A549 (cell line): ENCODE results near the gene IQSEC2. TPM values are rescaled to one million over a fixed set of nuclear protein-coding genes. Genes with fewer than 3 reads are reported as not detected.

Source experiments
- ATAC-seq, 2 experiments: fragments of 200-7000 bp in 1 of 2; fragments of >200 bp in 1 of 2; cut with Nextera tagmentation in 1 of 2; cut with Tn5 transposase in 1 of 2; 3 replicates each; pipeline versions ENCODE4 v1.8.0 to v1.9.1; 2018 to 2020; ENCODE audit warnings: mild to moderate bottlenecking in 1 of 2, moderate library complexity in 1 of 2
- CTCF ChIA-PET: fragments of 300-600 bp; sonication (Branson Sonifier 250); formaldehyde crosslinking; extraction: SDS; loops from one replicate; lab custom pipeline; 2021; ENCODE audit warnings: antibody characterized with exemption, inconsistent platforms; lab: Yijun Ruan, JAX
- POLR2A ChIA-PET: fragments of 350-600 bp; formaldehyde crosslinking; extraction: SDS; loops from one replicate; lab custom pipeline; 2021; ENCODE audit warnings: antibody characterized with exemption, inconsistent platforms; lab: Yijun Ruan, JAX
- DNase-seq, 2 experiments: peaks; one replicate each; pipeline versions ENCODE4 v3.0.0 to v3.0.0-alpha.2; 2011 to 2016; ENCODE audit warnings: low read depth in 1 of 2, low spot score in 1 of 2
- FAIRE-seq: peaks from 2 replicates; lab custom pipeline; 2011; peaks lifted over from hg19 to GRCh38; lab: Jason Lieb, UNC
- H3K27ac ChIP-seq, 2 experiments: fragments of >200 bp; sonication (Bioruptor Twin); formaldehyde crosslinking; 3 replicates each; pipeline ENCODE4 v1.5.1; 2016 to 2017
- H3K4me1 ChIP-seq: fragments of >200 bp; sonication (Bioruptor Twin); formaldehyde crosslinking; 3 replicates; pipeline ENCODE4 v1.6.1; 2016
- H3K4me2 ChIP-seq: fragments of >200 bp; sonication (Bioruptor Twin); formaldehyde crosslinking; 3 replicates; pipeline ENCODE4 v1.6.1; 2016
- H3K4me3 ChIP-seq: fragments of >200 bp; sonication (Bioruptor Twin); formaldehyde crosslinking; 3 replicates; pipeline ENCODE4 v1.5.1; 2016
- H3K9me3 ChIP-seq: fragments of >200 bp; sonication (Bioruptor Twin); formaldehyde crosslinking; 3 replicates; pipeline ENCODE4 v1.6.1; 2016
- BHLHE40 ChIP-seq: IDR thresholded peaks from 2 replicates; pipeline ENCODE4 v1.6.1; 2012; ENCODE audit warnings: low read depth, low read length, inconsistent platforms
- CBX8 ChIP-seq: fragments of 200-600 bp; sonication (generic); IDR thresholded peaks from 2 replicates; pipeline ENCODE4 v1.6.1; 2016
- CHD2 ChIP-seq: fragments of 150-350 bp; IDR thresholded peaks from 2 replicates; pipeline ENCODE4 v1.6.1; 2014; ENCODE audit warnings: low read length; ENCODE audit not compliant: partially characterized antibody
- CHD4 ChIP-seq: fragments of 200-600 bp; sonication (generic); IDR thresholded peaks from 2 replicates; pipeline ENCODE4 v1.6.1; 2016; ENCODE audit warnings: antibody characterized with exemption, mild to moderate bottlenecking, borderline replicate concordance
- E2F6 ChIP-seq: IDR thresholded peaks from 2 replicates; pipeline ENCODE4 v1.6.1; 2012; ENCODE audit warnings: low read depth, borderline replicate concordance
- EHF ChIP-seq: fragments of 250-450 bp; sonication (Bioruptor Pico); IDR thresholded peaks from 2 replicates; pipeline ENCODE4 v1.5.0; 2020; ENCODE audit warnings: mild to moderate bottlenecking
- FOXS1 ChIP-seq: fragments of 250-450 bp; sonication (Bioruptor Pico); IDR thresholded peaks from 2 replicates; pipeline ENCODE4 v1.5.0; 2020; ENCODE audit warnings: mild to moderate bottlenecking, moderate library complexity
- GATA3 ChIP-seq: IDR thresholded peaks from 2 replicates; pipeline ENCODE4 v1.6.1; 2012; ENCODE audit warnings: borderline replicate concordance
- HDAC2 ChIP-seq: fragments of 200-600 bp; sonication (generic); IDR thresholded peaks from 2 replicates; pipeline ENCODE4 v1.6.1; 2016
- HEYL ChIP-seq: fragments of 250-450 bp; sonication (Bioruptor Pico); IDR thresholded peaks from 2 replicates; pipeline ENCODE4 v1.8.0; 2021; ENCODE audit warnings: mild to moderate bottlenecking, moderate library complexity
- HOXA7 ChIP-seq: fragments of 250-450 bp; sonication (Bioruptor Pico); IDR thresholded peaks from 2 replicates; pipeline ENCODE4 v1.5.0; 2020; ENCODE audit warnings: mild to moderate bottlenecking, moderate library complexity
- HOXB13 ChIP-seq: fragments of 250-450 bp; sonication (Bioruptor Pico); IDR thresholded peaks from 2 replicates; pipeline ENCODE4 v1.5.0; 2020; ENCODE audit warnings: low read depth, mild to moderate bottlenecking, moderate library complexity
- MAFK ChIP-seq: fragments of 450-650 bp; IDR thresholded peaks from 2 replicates; pipeline ENCODE4 v1.6.1; 2014; ENCODE audit not compliant: partially characterized antibody
- MAX ChIP-seq: IDR thresholded peaks from 2 replicates; pipeline ENCODE4 v1.6.1; 2012
- MAZ ChIP-seq: fragments of 150-350 bp; IDR thresholded peaks from 2 replicates; pipeline ENCODE4 v1.6.1; 2014; ENCODE audit warnings: antibody characterized with exemption, low read depth, low read length, borderline replicate concordance
- MYC ChIP-seq: IDR thresholded peaks from 2 replicates; pipeline ENCODE4 v1.6.1; 2012; ENCODE audit warnings: mild to moderate bottlenecking, inconsistent platforms, low read length, improper control_type of control experiment, borderline replicate concordance
- NFE2L2 ChIP-seq: fragments of 150-350 bp; conservative IDR thresholded peaks from 2 replicates; pipeline ENCODE4 v1.6.1; 2014; ENCODE audit warnings: low read length
- NPAS2 ChIP-seq: fragments of 250-450 bp; sonication (Bioruptor Pico); IDR thresholded peaks from 2 replicates; pipeline ENCODE4 v1.8.0; 2022; ENCODE audit warnings: mild to moderate bottlenecking, moderate library complexity, borderline replicate concordance
- PHF8 ChIP-seq: fragments of 200-600 bp; sonication (generic); IDR thresholded peaks from 2 replicates; pipeline ENCODE4 v1.6.1; 2016; ENCODE audit warnings: low read depth, mild to moderate bottlenecking, antibody characterized with exemption, moderate library complexity, borderline replicate concordance
- POLR2A ChIP-seq: IDR thresholded peaks from 2 replicates; pipeline ENCODE4 v1.6.1; 2012; ENCODE audit warnings: mild to moderate bottlenecking, low read length
- RAD21 ChIP-seq, 2 experiments: fragments of >200 bp in 1 of 2; sonication (Bioruptor Twin) in 1 of 2; formaldehyde crosslinking in 1 of 2; IDR thresholded peaks in 1 of 2; conservative IDR thresholded peaks in 1 of 2; 2 replicates in 1 of 2; 3 replicates in 1 of 2; pipeline ENCODE4 v1.6.1; 2012 to 2018; ENCODE audit warnings: inconsistent platforms in 1 of 2
- RCOR1 ChIP-seq: fragments of 150-350 bp; IDR thresholded peaks from 2 replicates; pipeline ENCODE4 v1.6.1; 2014; ENCODE audit warnings: antibody characterized with exemption, low read length, low read depth
- RNF2 ChIP-seq: fragments of 200-600 bp; sonication (generic); IDR thresholded peaks from 2 replicates; pipeline ENCODE4 v1.6.1; 2016; ENCODE audit warnings: low read depth, mild to moderate bottlenecking, antibody characterized with exemption, moderate library complexity, borderline replicate concordance
- SMC3 ChIP-seq: fragments of >200 bp; sonication (Bioruptor Twin); formaldehyde crosslinking; IDR thresholded peaks from 3 replicates; pipeline ENCODE4 v1.6.1; 2018; ENCODE audit warnings: inconsistent platforms
- ZFP36 ChIP-seq: fragments of 450-650 bp; IDR thresholded peaks from 2 replicates; pipeline ENCODE4 v1.6.1; 2014; ENCODE audit warnings: borderline replicate concordance; ENCODE audit not compliant: partially characterized antibody
- ZNF302 ChIP-seq: fragments of 250-450 bp; sonication (Bioruptor Pico); IDR thresholded peaks from 2 replicates; pipeline ENCODE4 v1.9.0; 2021; ENCODE audit warnings: inconsistent platforms, mild to moderate bottlenecking, moderate library complexity
- WGBS: methylation state at CpG from one replicate; pipeline ENCODE4 v1.1.6; 2017; ENCODE audit errors: missing lambda C conversion rate; 5-methylcytosine and 5-hydroxymethylcytosine counted together
- polyA plus RNA-seq, 4 experiments: library from polyadenylated mRNA; depleted of rRNA in 3 of 4; stranded (reverse); fragments of >200 nt; fragmentation: RNase III in 1 of 4; extraction: RNeasy Plus Mini Kit Qiagen cat#74134 plus additional on column Dnase treatment in 1 of 4; gene quantifications; 2 replicates in 3 of 4; 3 replicates in 1 of 4; pipeline ENCODE4 v1.2.3, GENCODE V29; 2011 to 2017
- TF ChIP-seq, protein P1 (sequence below): IDR thresholded peaks from 2 replicates; pipeline ENCODE4 v1.6.1; 2012
- TF ChIP-seq, protein P2 (sequence below): fragments of 450-650 bp; IDR thresholded peaks from 2 replicates; pipeline ENCODE4 v1.6.1; 2014; ENCODE audit warnings: antibody characterized with exemption
- TF ChIP-seq, protein P3 (sequence below): fragments of 150-350 bp; IDR thresholded peaks from 2 replicates; pipeline ENCODE4 v1.6.1; 2014; ENCODE audit warnings: low read depth, mild to moderate bottlenecking, low read length

IQSEC2 gene
- polyA plus RNA-seq, 2 of the 4 experiments (the other 2 are of a cell fraction), result 28.3 to 37.6 TPM

- WGBS, result 94% methylated on average over 20 of the region's 20 CpGs
- POLR2A ChIA-PET, result interaction anchor here (1.6 kb wide), 1 partner anchor 11 kb away, joined by 6 read pairs; the partner anchor contains the start of gene KDM5C
- H3K4me1 ChIP-seq, result no peaks in the 10 kb centered on the region
- no peak overlapping the region for H3K4me3 ChIP-seq
- ATAC-seq, result no peak
- DNase-seq, result no peak
- TF ChIP-seq RAD21 (conservative IDR thresholded peaks at IDR 0.05 in 1 of 2, IDR thresholded peaks at IDR 0.05 in 1 of 2), result no peak
- TF ChIP-seq HDAC2, result no peak
- no peak for TF ChIP-seq GATA3
- TF ChIP-seq, protein P1, sequence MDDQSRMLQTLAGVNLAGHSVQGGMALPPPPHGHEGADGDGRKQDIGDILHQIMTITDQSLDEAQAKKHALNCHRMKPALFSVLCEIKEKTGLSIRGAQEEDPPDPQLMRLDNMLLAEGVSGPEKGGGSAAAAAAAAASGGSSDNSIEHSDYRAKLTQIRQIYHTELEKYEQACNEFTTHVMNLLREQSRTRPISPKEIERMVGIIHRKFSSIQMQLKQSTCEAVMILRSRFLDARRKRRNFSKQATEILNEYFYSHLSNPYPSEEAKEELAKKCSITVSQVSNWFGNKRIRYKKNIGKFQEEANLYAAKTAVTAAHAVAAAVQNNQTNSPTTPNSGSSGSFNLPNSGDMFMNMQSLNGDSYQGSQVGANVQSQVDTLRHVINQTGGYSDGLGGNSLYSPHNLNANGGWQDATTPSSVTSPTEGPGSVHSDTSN, result no peak
- no peak for TF ChIP-seq RNF2
- CTCF ChIA-PET, result interaction anchor here (1.4 to 1.5 kb wide), 2 partner anchors 8 to 76 kb away, joined by 4 read pairs; no protein-coding TSS in a partner anchor
- H3K4me2 ChIP-seq, result no peak overlapping the region
- no peak for FAIRE-seq
- H3K9me3 ChIP-seq, result no peaks in the 10 kb centered on the region
- H3K27ac ChIP-seq, result no peak overlapping the region
Measured at GRCh38 chrX:53236025-53236679, 45.2 kb downstream of the IQSEC2 start.

- WGBS, result 90% methylated on average over 6 of the region's 12 CpGs
- ATAC-seq (no peak), FAIRE-seq (no peak), DNase-seq (no peak)
- CTCF ChIA-PET, result interaction anchor here (1.4 kb wide), 1 partner anchor 9 kb away, joined by 4 read pairs; no protein-coding TSS in a partner anchor
- POLR2A ChIA-PET, result no interaction called here
- no peak for TF ChIP-seq CHD4
- no peak for TF ChIP-seq GATA3
- no peak for TF ChIP-seq FOXS1 (CRISPR knock-in tag)
- TF ChIP-seq EHF (CRISPR knock-in tag), result no peak
- TF ChIP-seq E2F6, result no peak
- TF ChIP-seq ZFP36, result no peak
- no peak for TF ChIP-seq MYC
- no peak for TF ChIP-seq RCOR1
- TF ChIP-seq POLR2A, result no peak
- TF ChIP-seq BHLHE40, result no peak
- TF ChIP-seq PHF8, result no peak
- TF ChIP-seq, protein P2, sequence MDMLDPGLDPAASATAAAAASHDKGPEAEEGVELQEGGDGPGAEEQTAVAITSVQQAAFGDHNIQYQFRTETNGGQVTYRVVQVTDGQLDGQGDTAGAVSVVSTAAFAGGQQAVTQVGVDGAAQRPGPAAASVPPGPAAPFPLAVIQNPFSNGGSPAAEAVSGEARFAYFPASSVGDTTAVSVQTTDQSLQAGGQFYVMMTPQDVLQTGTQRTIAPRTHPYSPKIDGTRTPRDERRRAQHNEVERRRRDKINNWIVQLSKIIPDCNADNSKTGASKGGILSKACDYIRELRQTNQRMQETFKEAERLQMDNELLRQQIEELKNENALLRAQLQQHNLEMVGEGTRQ, result no peak
- TF ChIP-seq NPAS2, result no peak
- TF ChIP-seq MAX, result no peak
- no peak for TF ChIP-seq CHD2
- Histone ChIP-seq H3K4me2 (no peak overlapping the region), H3K27ac (no peak overlapping the region), H3K4me1 (no peaks in the 10 kb centered on the region), H3K4me3 (no peak overlapping the region), H3K9me3 (no peaks in the 10 kb centered on the region)
Measured at GRCh38 chrX:53235566-53235965, 45.8 kb downstream of the IQSEC2 start.

DNA sequence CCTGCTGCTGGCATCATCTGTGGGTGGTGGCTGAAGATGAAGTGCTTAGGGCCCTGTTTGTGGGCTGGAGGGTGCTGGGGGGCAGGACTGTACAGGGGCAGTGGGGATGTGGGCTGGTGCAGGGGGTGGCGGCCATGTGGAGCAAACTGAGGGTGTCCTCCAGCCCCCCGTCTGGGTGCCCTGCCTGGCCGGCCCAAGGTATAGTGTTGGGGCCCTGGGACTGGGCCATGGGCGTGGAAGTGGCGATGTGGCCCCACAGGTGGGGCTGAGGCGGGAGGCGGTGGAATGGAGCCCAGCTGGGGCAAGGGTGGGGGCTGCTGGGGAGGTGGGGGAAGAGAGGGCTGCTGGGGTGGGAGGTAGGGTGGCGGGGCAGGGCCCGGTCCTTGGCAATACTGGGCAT is 46.9 kb downstream of the IQSEC2 start:
- Histone ChIP-seq H3K9me3 (no peaks in the 10 kb centered on the region), H3K27ac (no peak overlapping the region), H3K4me3 (no peak overlapping the region)
- ATAC-seq (no peak), DNase-seq (no peak)
- POLR2A ChIA-PET, result no interaction called here
- TF ChIP-seq RCOR1 (no peak), MAFK (no peak), ZFP36 (no peak), CHD2 (no peak), GATA3 (no peak), HEYL (no peak), SMC3 (no peak), HOXB13 (no peak), NFE2L2 (no peak), BHLHE40 (no peak), RNF2 (no peak), HOXA7 (CRISPR knock-in tag) (no peak), MAZ (no peak), MYC (no peak), ZNF302 (CRISPR knock-in tag) (no peak), HDAC2 (no peak), CBX8 (no peak)
- TF ChIP-seq, protein P3, sequence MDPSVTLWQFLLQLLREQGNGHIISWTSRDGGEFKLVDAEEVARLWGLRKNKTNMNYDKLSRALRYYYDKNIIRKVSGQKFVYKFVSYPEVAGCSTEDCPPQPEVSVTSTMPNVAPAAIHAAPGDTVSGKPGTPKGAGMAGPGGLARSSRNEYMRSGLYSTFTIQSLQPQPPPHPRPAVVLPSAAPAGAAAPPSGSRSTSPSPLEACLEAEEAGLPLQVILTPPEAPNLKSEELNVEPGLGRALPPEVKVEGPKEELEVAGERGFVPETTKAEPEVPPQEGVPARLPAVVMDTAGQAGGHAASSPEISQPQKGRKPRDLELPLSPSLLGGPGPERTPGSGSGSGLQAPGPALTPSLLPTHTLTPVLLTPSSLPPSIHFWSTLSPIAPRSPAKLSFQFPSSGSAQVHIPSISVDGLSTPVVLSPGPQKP, result no peak
- TF ChIP-seq, all 56 proteins: peak for 0
- WGBS, result 100% methylated on average over 5 of the region's 9 CpGs
- CTCF ChIA-PET, result no interaction called here
- no peaks in the 10 kb centered on the region for H3K4me1 ChIP-seq
- no peak for FAIRE-seq
- H3K4me2 ChIP-seq, result no peak overlapping the region
